D341Med (cell line): Measurements from ENCODE around the gene CTNND1.
"Not testable (repeated sequence)": the region's sequence is repeated elsewhere in the genome, so short reads cannot be mapped to it uniquely, and the experiment has no call there.

ENCODE experiments used
- DNase-seq: peaks from one replicate; pipeline ENCODE4 v3.0.0; 2012; ENCODE audit warnings: low spot score

Gene CTNND1, protein sequence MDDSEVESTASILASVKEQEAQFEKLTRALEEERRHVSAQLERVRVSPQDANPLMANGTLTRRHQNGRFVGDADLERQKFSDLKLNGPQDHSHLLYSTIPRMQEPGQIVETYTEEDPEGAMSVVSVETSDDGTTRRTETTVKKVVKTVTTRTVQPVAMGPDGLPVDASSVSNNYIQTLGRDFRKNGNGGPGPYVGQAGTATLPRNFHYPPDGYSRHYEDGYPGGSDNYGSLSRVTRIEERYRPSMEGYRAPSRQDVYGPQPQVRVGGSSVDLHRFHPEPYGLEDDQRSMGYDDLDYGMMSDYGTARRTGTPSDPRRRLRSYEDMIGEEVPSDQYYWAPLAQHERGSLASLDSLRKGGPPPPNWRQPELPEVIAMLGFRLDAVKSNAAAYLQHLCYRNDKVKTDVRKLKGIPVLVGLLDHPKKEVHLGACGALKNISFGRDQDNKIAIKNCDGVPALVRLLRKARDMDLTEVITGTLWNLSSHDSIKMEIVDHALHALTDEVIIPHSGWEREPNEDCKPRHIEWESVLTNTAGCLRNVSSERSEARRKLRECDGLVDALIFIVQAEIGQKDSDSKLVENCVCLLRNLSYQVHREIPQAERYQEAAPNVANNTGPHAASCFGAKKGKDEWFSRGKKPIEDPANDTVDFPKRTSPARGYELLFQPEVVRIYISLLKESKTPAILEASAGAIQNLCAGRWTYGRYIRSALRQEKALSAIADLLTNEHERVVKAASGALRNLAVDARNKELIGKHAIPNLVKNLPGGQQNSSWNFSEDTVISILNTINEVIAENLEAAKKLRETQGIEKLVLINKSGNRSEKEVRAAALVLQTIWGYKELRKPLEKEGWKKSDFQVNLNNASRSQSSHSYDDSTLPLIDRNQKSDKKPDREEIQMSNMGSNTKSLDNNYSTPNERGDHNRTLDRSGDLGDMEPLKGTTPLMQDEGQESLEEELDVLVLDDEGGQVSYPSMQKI

DNA sequence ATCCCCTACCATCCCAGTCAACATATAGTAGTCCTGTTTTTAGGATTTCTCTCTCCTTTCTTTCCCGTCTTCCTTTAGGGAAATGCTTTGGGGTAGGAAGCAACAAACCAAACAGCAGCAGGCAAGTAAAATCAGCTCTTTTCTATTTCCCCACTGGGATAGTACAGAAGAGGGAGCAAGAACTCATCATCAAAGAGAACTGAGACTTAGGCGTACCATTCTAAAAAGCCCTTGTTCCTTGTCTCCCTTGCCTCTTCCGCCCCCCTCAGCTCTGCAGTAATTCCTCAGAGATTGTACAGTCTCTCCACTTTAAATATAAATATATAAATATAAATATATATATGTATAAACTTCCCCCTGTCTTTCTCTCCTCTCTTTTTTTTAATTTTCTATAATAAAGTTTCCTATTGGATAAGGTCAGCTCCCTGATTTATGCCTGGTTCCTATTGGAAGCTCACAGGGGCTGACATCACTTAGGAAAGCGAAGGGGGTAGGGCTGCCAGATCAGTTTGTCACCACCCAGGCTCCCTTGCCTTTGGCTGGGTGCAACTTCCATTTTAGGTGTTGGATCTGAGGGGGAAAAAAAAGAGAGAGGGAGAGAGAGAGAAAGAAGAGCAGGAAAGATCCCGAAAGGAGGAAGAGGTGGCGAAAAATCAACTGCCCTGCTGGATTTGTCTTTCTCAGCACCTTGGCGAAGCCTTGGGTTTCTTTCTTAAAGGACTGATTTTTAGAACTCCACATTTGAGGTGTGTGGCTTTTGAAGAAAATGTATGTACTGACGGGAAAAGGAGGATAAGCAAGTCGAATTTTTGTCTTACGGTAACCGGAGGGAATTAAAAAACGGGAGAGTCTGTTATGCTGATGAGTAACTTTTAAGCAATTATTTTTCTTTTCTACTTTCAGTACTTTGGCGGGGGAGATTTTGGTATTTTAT lies at the start of gene CTNND1:
CTNND1 (plus strand) TSS at position 502 of the 934 bp plus-strand sequence. CDS start 29,677 bp downstream, outside the sequence.
- DNase-seq, result peak; percentile 91

DNA sequence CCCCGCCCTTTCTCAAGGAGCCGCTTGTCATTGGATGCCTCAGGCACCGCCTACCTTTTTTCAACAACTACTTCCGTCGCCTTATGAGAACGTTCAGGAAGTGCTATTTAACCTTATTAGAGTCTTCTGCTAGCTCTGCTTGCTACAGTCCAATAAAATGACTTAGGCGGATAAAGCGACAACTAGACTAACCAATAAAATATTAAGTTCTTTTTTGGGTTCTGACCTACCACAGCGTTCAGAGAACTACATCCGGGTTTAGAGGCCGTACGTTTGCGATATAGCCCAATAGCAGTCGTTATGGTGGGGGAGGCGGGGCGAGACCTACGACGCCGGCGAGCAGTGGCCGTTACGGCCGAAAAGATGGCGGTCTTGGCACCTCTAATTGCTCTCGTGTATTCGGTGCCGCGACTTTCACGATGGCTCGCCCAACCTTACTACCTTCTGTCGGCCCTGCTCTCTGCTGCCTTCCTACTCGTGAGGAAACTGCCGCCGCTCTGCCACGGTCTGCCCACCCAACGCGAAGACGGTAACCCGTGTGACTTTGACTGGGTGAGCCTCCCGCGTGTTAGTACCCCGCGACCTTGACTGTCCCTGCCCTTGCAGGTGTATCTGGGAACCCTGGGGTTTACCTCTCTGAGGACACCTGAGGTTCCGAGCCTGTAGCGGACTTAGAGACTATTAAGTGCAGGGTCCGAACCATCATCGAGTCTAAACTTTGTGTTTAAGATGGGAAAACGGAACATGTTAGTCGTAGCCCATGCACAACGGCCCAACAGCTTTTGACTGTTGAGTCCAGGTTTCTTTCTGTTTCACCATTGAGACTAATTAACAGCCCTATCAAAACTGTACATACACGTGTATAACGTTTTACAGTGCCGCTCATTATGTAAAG lies 49.1 kb upstream of the CTNND1 start, which contains the start of gene TMX2:
TMX2 (plus strand) TSS at position 338 of the 895 bp plus-strand sequence; CDS start at position 364, 26 bp downstream.
- DNase-seq, result peak; percentile 87

DNA sequence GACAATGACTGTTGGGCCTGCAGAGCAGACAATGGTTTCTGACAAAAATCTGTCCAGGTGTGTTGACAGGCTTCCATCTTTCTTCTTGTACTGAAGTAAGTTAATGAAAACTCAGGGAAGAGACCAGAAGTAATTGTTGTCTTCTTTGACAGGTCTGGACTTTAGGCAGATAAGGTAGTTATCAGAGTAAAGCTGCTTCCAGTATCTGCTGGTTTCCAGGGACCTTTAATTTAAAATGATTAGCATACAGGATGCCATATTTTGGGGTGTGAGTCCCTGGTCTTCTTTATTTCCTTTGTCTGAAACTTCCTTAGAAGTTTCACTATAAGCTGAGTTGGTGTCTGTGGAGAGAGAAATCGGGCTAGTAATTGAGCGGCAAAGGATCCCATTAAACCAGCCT lies 47.8 kb upstream of the CTNND1 start:
- DNase-seq, result no peak

DNA sequence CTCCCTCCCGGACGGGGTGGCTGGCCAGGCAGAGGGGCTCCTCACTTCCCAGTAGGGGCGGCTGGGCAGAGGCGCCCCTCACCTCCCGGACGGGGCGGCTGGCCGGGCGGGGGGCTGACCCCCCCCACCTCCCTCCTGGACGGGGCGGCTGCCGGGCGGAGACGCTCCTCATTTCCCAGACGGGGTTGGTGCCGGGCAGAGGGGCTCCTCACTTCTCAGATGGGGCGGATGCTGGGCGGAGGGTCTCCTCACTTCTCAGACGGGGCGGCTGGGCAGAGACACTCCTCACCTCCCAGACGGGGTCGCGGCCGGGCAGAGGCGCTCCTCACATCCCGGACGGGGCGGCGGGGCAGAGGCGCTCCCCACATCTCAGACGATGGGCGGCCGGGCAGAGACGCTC lies 44.9 kb upstream of the CTNND1 start:
- not testable (repeated sequence) for DNase-seq

DNA sequence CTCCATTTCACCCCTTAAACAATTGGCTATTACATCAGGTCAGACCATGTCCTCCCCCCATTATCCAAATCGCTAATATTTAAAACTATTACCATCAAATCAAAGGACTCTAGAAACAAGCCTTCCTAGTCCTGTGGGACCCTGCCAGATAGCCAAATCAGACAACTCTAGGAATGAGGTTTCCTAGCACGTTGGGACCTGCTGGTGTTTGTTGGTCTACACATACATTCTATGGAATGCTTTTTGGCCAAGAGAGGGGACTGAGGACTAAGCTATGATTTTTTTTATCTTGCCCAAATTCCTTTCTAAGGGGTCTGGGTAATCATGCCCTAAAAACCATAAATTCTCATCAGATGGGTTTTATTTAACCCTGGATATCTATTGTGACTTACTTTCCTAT lies 34.4 kb upstream of the CTNND1 start:
- no peak for DNase-seq

DNA sequence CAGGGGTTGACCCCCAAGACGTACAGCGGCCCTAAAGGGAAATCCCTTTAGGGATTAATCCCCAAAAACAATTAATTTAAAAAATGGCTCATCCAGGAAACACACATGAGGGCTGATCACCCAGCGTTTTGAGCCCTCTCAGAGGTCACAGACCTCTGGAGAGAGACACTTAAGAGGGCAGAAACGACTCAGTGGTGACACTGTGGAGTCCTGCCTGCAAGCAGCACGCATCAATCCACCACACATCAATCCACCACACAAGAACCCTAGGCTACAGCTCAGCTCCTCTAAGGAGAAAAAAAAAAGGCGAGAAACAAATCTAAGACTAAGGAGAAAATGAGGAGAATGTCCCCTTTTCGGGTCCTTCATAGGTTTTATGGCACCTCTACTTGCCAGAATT lies 32.8 kb upstream of the CTNND1 start:
- DNase-seq, result no peak

DNA sequence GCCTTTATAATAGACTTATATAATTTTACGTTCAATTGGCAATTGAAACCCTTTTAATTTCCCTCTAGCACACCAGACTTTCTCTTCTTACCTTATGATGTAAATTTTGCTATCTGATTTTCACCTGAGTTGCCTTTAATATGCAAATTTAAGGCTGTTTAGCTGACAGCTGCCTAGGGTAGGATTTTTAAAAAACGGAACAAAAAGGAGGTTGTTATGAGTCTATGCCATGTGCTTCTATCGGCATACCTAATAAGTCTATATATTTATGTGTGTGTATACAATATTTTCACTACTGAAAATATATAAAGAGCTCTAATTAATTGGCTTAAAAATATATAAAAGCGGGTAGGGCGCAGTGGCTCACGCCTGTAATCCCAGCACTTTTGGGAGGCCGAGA lies 32.1 kb upstream of the CTNND1 start:
- DNase-seq, result no peak

DNA sequence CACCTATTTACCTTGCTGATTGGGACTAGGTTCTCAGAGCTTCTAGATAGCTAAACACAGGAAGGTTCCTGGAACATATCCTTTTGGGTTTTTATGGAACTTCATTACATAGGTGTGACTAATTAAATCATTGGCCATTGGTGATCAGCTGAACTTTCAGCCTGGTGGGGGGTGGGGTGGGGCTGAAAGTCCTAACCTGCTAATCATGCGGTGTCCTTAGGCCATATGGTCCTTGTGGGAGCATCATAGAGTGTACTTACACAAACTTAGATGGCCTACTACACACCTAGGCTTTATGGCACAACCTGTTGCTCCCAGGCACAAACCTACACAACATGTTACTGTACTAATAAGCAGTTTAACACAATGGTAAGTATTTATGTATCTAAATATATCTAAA lies 28.9 kb upstream of the CTNND1 start:
- no peak for DNase-seq

DNA sequence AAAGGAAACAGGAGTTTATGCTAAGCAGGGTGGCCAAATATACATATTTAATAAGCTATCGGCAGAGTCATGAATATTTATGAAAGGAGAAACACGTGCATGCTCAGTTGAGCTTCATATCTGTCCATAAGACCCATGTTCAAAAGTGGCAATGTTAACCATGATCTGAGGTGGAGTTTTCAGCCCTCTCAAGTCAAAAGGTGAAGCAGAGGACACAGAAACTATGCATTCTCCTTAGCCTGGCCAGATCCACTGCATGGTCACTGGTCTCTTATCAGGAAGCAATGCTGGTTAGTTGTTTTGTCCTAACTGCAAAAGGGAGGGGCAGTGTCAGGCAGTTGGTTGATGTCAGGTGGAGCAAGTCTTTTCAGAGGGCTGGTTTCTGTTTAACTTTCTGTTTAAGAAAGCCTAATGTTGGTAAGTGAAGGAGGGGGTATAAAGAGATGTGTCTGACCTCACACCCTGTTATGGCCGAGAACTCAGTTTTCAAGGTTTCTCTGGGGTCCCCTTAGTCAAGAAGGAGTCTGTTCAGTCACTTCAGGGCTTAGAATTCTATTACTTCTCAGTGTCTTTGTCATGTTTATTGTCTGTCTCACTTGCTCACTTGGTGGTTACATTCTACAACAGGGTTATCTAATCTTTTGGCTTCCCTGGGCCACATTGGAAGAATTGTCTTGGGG lies 25.8 kb upstream of the CTNND1 start:
- no peak for DNase-seq

DNA sequence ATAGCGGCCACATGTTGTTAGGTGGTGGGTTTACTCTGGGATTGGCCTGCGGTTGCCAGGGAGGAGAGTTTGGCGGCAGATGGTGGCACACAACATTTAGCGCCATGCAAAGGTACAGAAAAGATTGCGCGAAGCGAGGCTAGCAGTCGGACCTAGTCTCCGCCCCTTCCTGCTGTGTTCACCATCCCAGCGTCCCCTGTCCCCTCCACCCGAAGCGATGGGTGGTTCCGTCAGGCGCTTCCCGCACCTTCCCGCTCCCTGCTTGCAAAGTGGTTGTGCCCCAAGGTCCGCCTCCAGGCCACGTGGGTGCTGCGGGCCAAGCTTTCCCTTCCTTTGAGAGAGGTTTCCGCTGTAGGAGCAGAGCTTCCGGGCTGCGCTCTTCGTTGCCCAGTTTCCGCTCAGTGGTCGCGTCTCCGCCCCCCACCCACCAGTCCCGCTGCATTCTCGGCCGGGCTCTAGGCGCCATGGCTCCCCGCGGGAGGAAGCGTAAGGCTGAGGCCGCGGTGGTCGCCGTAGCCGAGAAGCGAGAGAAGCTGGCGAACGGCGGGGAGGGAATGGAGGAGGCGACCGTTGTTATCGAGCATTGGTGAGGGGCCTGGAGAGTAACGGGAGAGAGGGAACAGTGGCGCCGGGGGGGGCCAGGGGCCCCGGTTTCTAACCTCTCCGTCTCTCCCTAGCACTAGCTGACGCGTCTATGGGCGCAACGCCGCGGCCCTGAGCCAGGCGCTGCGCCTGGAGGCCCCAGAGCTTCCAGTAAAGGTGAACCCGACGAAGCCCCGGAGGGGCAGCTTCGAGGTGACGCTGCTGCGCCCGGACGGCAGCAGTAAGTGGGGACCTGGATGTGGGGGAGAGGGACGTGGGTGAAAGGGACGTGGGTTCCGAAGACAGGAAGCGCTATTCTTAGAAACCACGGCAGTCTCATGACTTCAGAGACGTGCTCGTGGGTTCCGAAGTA lies 20.2 kb upstream of the CTNND1 start, which contains the start of gene SELENOH:
SELENOH (plus strand) TSS at position 360 of the 955 bp plus-strand sequence; CDS start at position 465, 105 bp downstream.
- DNase-seq, result peak; percentile 94

DNA sequence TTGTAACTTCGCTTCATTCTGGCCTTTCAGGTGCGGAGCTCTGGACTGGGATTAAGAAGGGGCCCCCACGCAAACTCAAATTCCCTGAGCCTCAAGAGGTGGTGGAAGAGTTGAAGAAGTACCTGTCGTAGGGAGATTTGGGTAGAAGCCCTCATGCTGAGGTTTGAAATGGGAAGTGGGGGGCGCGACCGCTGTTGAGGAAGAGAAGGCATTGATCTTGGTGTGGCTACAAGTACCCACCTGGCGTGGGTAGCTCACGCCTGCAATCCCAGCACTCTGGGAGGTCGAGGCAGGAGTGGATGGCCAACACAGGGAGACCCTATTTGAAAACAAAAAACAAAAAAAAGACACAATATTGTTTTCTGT lies 19.5 kb upstream of the CTNND1 start:
- no peak for DNase-seq

DNA sequence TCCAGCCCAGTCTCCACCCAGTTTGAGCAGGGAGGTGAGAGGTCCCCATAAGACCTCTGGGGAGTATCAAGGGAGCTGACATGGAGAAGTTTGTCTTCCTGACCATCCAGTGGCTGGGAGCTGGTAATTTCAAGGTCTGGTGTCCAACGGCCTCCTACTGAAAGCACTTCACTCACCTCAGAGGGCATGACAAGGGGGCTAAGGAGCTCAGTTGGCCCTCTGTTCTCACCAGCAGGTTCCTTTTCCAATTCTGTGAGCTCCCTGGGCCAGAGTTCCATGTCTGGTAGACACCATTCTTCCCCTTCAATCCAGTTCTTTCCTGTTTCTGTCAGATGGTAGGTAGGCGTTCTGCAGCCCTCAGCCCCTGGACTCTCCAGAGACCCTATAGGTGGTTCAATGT lies 17.2 kb upstream of the CTNND1 start:
- no peak for DNase-seq

DNA sequence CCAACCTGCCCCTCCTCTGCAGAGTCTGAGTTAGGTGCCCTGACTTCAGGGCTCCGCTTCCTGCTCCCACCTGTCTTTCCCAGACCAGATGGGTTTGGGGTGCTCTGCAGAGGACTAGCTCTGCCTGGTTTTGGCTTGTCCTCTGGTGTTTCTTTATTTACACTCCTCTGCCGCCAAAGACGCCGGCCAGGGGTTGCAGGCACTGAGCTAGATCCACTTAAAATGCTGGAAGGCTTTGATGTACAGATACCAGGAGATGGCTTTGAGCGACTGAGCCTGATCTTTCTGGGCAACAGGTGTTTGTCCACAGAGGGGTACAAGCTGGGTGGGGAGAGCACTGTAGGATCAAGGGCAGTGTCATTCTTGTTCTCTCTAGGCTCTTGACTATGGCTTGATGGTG lies 16.4 kb upstream of the CTNND1 start:
- no peak for DNase-seq

DNA sequence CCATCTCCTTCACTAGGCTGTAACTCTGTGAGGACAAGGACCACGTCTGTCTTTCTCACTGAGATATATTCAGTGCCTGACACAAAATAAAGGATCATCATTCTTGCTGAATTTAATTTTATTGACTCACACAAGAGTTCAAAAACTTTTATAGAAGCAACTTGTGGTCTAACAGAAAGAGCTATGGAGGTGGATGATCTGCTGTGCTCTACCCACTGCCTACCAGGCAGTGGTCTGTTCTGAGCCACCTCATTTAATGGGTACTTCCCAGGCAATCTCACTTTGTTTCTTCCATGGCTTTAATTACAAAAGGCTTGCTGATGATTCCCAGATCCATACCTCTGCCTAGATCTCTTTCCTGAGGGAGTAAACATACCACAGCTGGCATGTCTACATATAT lies 14.7 kb upstream of the CTNND1 start:
- no peak for DNase-seq

DNA sequence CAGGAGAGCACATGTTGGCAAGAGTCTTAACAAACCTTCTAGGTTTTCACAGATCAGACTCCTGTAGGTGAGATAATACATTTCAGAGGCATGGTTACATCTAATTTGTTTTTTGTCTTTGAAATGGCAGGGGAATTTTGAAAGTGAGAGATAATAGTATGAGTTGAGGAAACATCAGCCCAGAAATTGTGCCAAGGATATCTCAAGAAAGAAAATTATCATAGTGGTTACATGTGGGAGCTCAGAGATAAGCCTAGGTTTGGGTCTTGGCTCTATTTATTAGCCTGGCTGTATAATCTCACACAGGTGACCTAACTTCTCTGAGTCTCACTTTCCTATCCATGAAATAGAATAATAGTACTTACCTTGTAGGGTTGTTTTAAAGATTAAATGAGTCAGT lies 10.4 kb upstream of the CTNND1 start:
- no peak for DNase-seq

DNA sequence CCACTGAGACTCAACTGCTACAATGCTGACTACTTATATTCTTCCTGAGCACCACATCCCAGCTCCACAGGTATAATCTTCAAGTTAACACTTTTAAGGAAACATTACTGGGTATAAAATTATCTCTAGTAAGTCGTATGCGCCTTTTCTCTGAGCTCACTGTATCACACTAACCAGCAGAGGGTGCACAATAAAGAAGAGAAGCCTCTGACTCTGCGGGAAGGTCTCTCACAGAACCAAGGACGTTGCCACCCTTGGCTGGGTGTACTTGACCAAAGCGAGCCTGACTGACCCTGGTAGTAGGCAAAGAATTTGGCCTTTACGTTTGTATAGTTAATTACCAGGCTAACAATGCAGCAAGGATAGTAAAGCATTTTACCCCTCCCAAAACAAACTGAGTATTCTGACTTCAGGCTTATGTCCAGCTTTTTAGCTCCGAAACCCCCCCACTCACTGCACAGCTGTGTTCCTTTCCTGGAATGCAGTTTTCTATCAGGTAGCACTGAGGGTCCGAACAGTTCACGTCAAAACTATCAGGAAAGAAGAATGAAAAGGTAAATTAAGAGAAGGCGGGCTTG lies 9.8 kb upstream of the CTNND1 start, which contains the start of gene BTBD18:
BTBD18 (minus strand) TSS at position 144 of the 578 bp plus-strand sequence. CDS start 631 bp downstream, outside the sequence.
- peak; percentile 61 for DNase-seq

DNA sequence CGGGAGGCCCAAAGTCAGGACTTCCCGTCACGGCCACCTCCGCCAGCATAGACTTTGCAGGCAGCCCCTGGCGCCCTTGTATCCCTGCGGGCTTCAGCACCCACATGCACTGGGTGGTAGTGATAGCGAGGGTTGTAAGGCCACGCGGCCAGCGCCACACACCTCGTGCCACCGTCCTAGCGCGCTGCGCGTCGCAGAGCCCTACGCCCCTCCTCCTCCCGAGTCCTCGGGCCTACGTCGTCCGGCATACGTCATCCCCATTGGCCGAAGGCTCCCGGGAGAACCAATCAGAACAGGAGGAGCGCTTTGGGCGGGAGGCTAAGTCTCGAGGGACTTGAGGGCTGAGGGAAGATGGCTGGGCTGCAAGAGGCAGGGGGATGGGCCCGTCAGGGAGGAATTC lies 8.6 kb upstream of the CTNND1 start:
- no peak for DNase-seq

DNA sequence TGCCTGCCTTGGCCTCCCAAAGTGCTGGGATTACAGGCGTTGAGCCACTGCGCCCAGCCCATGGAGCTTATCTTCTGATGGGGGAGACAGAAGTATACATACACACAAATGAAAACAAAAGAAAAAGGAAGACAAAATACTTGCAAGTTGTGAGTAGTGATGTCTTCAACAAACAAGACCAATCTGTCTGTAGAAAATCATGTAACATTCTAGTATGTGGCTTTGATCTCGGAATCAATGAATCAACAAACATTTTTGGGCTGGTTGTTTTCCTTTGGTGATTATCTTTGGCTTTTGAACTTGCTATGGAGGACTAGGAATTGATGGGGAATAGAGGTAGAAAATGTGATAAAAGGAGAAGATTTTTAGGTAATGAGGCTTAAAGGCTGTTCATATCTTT lies 3.4 kb upstream of the CTNND1 start:
- no peak for DNase-seq
